GM12878 (cell line): ENCODE results near the gene NADSYN1. TPM values are rescaled to one million over a fixed set of nuclear protein-coding genes. Genes with fewer than 3 reads are reported as not detected.

ENCODE experiments used
- ATAC-seq: fragments of 200-7000 bp; cut with Tn5 transposase; 3 replicates; pipeline ENCODE4 v1.9.1; 2020; ENCODE audit warnings: mild to moderate bottlenecking, moderate library complexity
- BruUV-seq: library from RNA; stranded (reverse); fragments of 400-500 nt; replicated peaks from 2 replicates; lab custom pipeline; 2021; lab: Mats Ljungman, UMichigan
- CTCF ChIA-PET: fragments of 300-600 bp; sonication (Branson Sonifier 250); formaldehyde crosslinking; extraction: SDS; loops from one replicate; lab custom pipeline; 2021; ENCODE audit warnings: inconsistent platforms; lab: Yijun Ruan, JAX
- POLR2A ChIA-PET: fragments of 350-600 bp; formaldehyde crosslinking; extraction: SDS; loops from one replicate; lab custom pipeline; 2021; ENCODE audit warnings: inconsistent platforms; lab: Charles Lee
- RAD21 ChIA-PET: fragments of 300-600 bp; sonication (Branson Sonifier 250); formaldehyde crosslinking; loops from one replicate; lab custom pipeline; 2023; ENCODE audit warnings: antibody characterized with exemption; ENCODE audit not compliant: unreplicated experiment; lab: Charles Lee
- SMC1A ChIA-PET: fragments of 300-600 bp; sonication (Branson Sonifier 250); formaldehyde crosslinking; loops from one replicate; lab custom pipeline; 2023; ENCODE audit not compliant: unreplicated experiment, uncharacterized antibody; lab: Charles Lee
- DNase-seq: peaks from one replicate; pipeline ENCODE4 v3.0.0-alpha.2; 2011; ENCODE audit warnings: low read depth, low spot score
- FAIRE-seq: peaks from 3 replicates; lab custom pipeline; 2011; peaks lifted over from hg19 to GRCh38; lab: Jason Lieb, UNC
- H2AFZ ChIP-seq: 2 replicates; pipeline ENCODE4 v1.6.0; 2011; ENCODE audit warnings: low read depth, low read length, control low read depth; ENCODE audit not compliant: control insufficient read depth
- H3K27ac ChIP-seq: 2 replicates; pipeline ENCODE4 v1.5.1; 2011; ENCODE audit warnings: control low read depth; ENCODE audit not compliant: control insufficient read depth, insufficient read depth
- H3K27me3 ChIP-seq, 2 experiments: replicated peaks in 1 of 2; 2 replicates each; pipeline versions ENCODE4 v1.6.0 to v1.6.1; 2011; ENCODE audit warnings: low read length in 1 of 2; ENCODE audit not compliant: control insufficient read depth in 2 of 2, insufficient read depth in 2 of 2
- H3K36me3 ChIP-seq, 2 experiments: 2 replicates each; pipeline ENCODE4 v1.5.1; 2011; ENCODE audit warnings: low read length in 1 of 2; ENCODE audit not compliant: control insufficient read depth in 2 of 2, insufficient read depth in 2 of 2
- H3K4me1 ChIP-seq: 2 replicates; pipeline ENCODE4 v1.6.1; 2011; ENCODE audit warnings: mild to moderate bottlenecking, low read length, moderate library complexity, mixed read lengths; ENCODE audit not compliant: control insufficient read depth, insufficient read depth
- H3K4me2 ChIP-seq: 2 replicates; pipeline ENCODE4 v1.6.0; 2011; ENCODE audit warnings: control low read depth; ENCODE audit not compliant: control insufficient read depth, insufficient read depth
- H3K4me3 ChIP-seq: fragments of 200-600 bp; sonication (generic); 2 replicates; pipeline ENCODE4 v1.5.1; 2016
- H3K79me2 ChIP-seq: 2 replicates; pipeline ENCODE4 v1.6.0; 2011; ENCODE audit warnings: low read length; ENCODE audit not compliant: control insufficient read depth, insufficient read depth
- H3K9ac ChIP-seq: 2 replicates; pipeline ENCODE4 v1.8.0; 2011; ENCODE audit warnings: low read length, control low read depth, mixed read lengths; ENCODE audit not compliant: control insufficient read depth, insufficient read depth
- H3K9me3 ChIP-seq: replicated peaks from 3 replicates; pipeline ENCODE4 v1.5.1; 2011; ENCODE audit warnings: mild to moderate bottlenecking, low read length; ENCODE audit not compliant: control insufficient read depth, insufficient read depth
- H4K20me1 ChIP-seq: 2 replicates; pipeline ENCODE4 v1.6.0; 2011; ENCODE audit not compliant: control insufficient read depth, insufficient read depth
- ASH2L ChIP-seq: fragments of 300-600, 200-600 bp; sonication (generic); IDR thresholded peaks from 2 replicates; pipeline ENCODE4 v1.6.1; 2017; ENCODE audit warnings: low read depth, mild to moderate bottlenecking, borderline replicate concordance
- BCL3 ChIP-seq: IDR thresholded peaks from 2 replicates; pipeline ENCODE4 v1.6.1; 2011; ENCODE audit warnings: borderline replicate concordance, low read depth, mild to moderate bottlenecking, moderate library complexity, low read length; ENCODE audit not compliant: insufficient read depth, poor library complexity, severe bottlenecking
- CBX5 ChIP-seq: sonication (generic); IDR thresholded peaks from 2 replicates; pipeline ENCODE4 v1.6.1; 2016; ENCODE audit warnings: low read depth, moderate library complexity, mild to moderate bottlenecking, inconsistent platforms
- CHD2 ChIP-seq: IDR thresholded peaks from 2 replicates; pipeline ENCODE4 v1.6.1; 2011; ENCODE audit warnings: low read depth, low read length, improper control_type of control experiment, borderline replicate concordance
- EGR1 ChIP-seq, 2 experiments: IDR thresholded peaks; 1 replicate in 1 of 2; 2 replicates in 1 of 2; pipeline ENCODE4 v1.6.1; 2011 to 2012; ENCODE audit warnings: low read depth in 2 of 2, low read length in 2 of 2, borderline replicate concordance in 1 of 2, mild to moderate bottlenecking in 1 of 2, moderate library complexity in 1 of 2
- EP300 ChIP-seq, 2 experiments: fragments of 150-350 bp in 1 of 2; IDR thresholded peaks; 2 replicates each; pipeline ENCODE4 v1.6.1; 2011 to 2012; ENCODE audit warnings: low read depth in 2 of 2, low read length in 2 of 2, borderline replicate concordance in 1 of 2, improper control_type of control experiment in 1 of 2, inconsistent platforms in 1 of 2; ENCODE audit not compliant: control insufficient read depth in 1 of 2
- FOXM1 ChIP-seq: IDR thresholded peaks from 2 replicates; pipeline ENCODE4 v1.6.1; 2012; ENCODE audit warnings: low read depth, mild to moderate bottlenecking, inconsistent platforms, low read length, moderate library complexity
- GABPA ChIP-seq: IDR thresholded peaks from 2 replicates; pipeline ENCODE4 v1.6.1; 2014; ENCODE audit warnings: antibody characterized with exemption, low read depth, mild to moderate bottlenecking, inconsistent platforms
- HCFC1 ChIP-seq: fragments of 150-350 bp; IDR thresholded peaks from 2 replicates; pipeline ENCODE4 v1.6.1; 2014; ENCODE audit warnings: low read length
- MEF2B ChIP-seq: fragments of 450-650 bp; IDR thresholded peaks from 2 replicates; pipeline ENCODE4 v1.6.1; 2018; ENCODE audit warnings: mild to moderate bottlenecking, moderate library complexity; ENCODE audit not compliant: partially characterized antibody, poor library complexity, severe bottlenecking
- MTA3 ChIP-seq: IDR thresholded peaks from 2 replicates; pipeline ENCODE4 v1.6.1; 2012; ENCODE audit warnings: low read length, inconsistent platforms, borderline replicate concordance
- NFYA ChIP-seq: IDR thresholded peaks from 2 replicates; pipeline ENCODE4 v1.6.1; 2011; ENCODE audit warnings: low read depth, mild to moderate bottlenecking, low read length, improper control_type of control experiment, borderline replicate concordance
- PAX5 ChIP-seq: IDR thresholded peaks from 2 replicates; pipeline ENCODE4 v1.6.1; 2011; ENCODE audit warnings: low read depth, low read length, borderline replicate concordance
- RELA ChIP-seq: fragments of 450-650 bp; IDR thresholded peaks from 2 replicates; pipeline ENCODE4 v1.8.0; 2014; ENCODE audit warnings: borderline replicate concordance; ENCODE audit not compliant: partially characterized antibody
- REST ChIP-seq: IDR thresholded peaks from 2 replicates; pipeline ENCODE4 v1.6.1; 2012; ENCODE audit warnings: mild to moderate bottlenecking, low read depth, low read length
- SPI1 ChIP-seq: IDR thresholded peaks from 2 replicates; pipeline ENCODE4 v1.6.1; 2011; ENCODE audit warnings: low read depth, mild to moderate bottlenecking, low read length, moderate library complexity, borderline replicate concordance; ENCODE audit not compliant: insufficient read depth
- ZNF622 ChIP-seq: fragments of 450-650 bp; IDR thresholded peaks from 2 replicates; pipeline ENCODE4 v1.6.1; 2017; ENCODE audit warnings: mild to moderate bottlenecking, inconsistent platforms
- WGBS: methylation state at CpG from one replicate; pipeline ENCODE4 v1.1.6; 2016; ENCODE audit warnings: low lambda C conversion rate; ENCODE audit not compliant: insufficient replicate concordance, insufficient coverage; ENCODE audit errors: missing lambda C conversion rate; 5-methylcytosine and 5-hydroxymethylcytosine counted together
- in situ Hi-C: fragments of 300-500 bp; cut with MboI; formaldehyde crosslinking; loops from 9 replicates; pipeline ENCODE4 v1.14.3; 2018; ENCODE audit warnings: mixed read lengths
- intact Hi-C: fragments of 100-400 bp; cut with micrococcal nuclease; formaldehyde crosslinking; loops from one replicate; pipeline ENCODE4 v1.14.2; 2022; ENCODE audit not compliant: unreplicated experiment
- polyA plus RNA-seq, 11 experiments: library from polyadenylated mRNA; depleted of rRNA in 4 of 11; unstranded in 6 of 11; stranded (reverse) in 5 of 11; fragments of >200 nt; fragmentation: Nextera tagmentation in 4 of 11; fragmentation: Illumina TruSeq in 1 of 11; extraction: Ambion mirVana in 4 of 11; extraction: Trizol in 1 of 11; gene quantifications; 1 replicate in 1 of 11; 2 replicates in 10 of 11; pipeline versions ENCODE4 v1.2.1 to v1.2.3, GENCODE V29; 2011 to 2016; ENCODE audit warnings: inconsistent platforms in 2 of 11, missing spikeins in 2 of 11, low read depth in 1 of 11
- total RNA-seq, 4 experiments: library from RNA; depleted of rRNA in 3 of 4; stranded (reverse); fragments of >200 nt in 3 of 4; fragmentation: Illumina TruSeq in 1 of 4; extraction: Trizol in 1 of 4; gene quantifications; 2 replicates each; pipeline versions ENCODE4 v1.2.1 to v1.2.3, GENCODE V29; 2013 to 2021

NADSYN1 gene
- total and polyA plus RNA-seq, 10 of the 15 experiments (the other 5 are each of a cell fraction or from before 2014, with no cell fraction given) = 12.2 to 90.2 (median 69.5) TPM

- TF ChIP-seq BCL3 = no peak
- TF ChIP-seq CBX5 = no peak
- TF ChIP-seq EGR1 (IDR thresholded peaks at IDR 0.05; ENCODE audit: borderline replicate concordance in 1 of 2, low read depth in 2 of 2, low read length in 2 of 2) = peak in 1 of 2 experiments; percentile 78; a peak in 1 of 3 replicates
- no peak for TF ChIP-seq NFYA
Measured at GRCh38 chr11:71453037-71453917, at the start of gene NADSYN1 (continued).

DNA sequence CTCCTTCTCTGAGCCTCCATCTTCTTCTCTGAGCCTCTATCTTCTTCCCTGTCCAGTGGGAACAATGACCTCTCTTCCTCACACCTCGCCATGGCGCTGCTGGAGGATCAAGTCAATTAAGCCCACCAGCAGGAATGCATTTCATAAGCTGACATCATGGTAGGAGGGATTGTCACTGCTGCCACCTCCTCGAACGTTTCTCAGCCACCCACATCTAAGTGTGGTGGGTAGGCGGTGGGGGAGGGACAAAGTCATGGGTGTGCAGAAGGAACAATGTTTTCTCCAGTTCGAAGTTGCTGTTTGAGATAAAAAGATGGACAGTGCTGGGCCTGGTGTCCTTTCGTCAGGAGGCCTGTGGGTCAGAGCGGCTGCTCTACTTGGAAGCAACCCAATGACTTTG is 48.8 kb upstream of the NADSYN1 start:
- no peaks in the 10 kb centered on the region for H3K79me2 ChIP-seq
- no peaks in the 10 kb centered on the region for H3K27me3 ChIP-seq
- no peak overlapping the region for H3K4me3 ChIP-seq
- H4K20me1 ChIP-seq = no peaks in the 10 kb centered on the region
- H3K36me3 ChIP-seq = no peaks in the 10 kb centered on the region
- ChIA-PET POLR2A (no interaction called here), SMC1A (no interaction called here), RAD21 (no interaction called here), CTCF (no interaction called here)
- intact Hi-C loops = no loop called here
- 38% methylated on average over 8 of the region's 8 CpGs for WGBS
- FAIRE-seq = no peak
- H3K4me2 ChIP-seq = no peak overlapping the region
- in situ Hi-C loops = no loop called here
- no peak for DNase-seq
- H3K9ac ChIP-seq = no peak overlapping the region
- H2AFZ ChIP-seq = no peak overlapping the region
- ATAC-seq = no peak
- H3K4me1 ChIP-seq = no peaks in the 10 kb centered on the region
- BruUV-seq = no TSS peak
- H3K9me3 ChIP-seq = no peaks in the 10 kb centered on the region; the same call in 2 of the 3 replicates
- no peak overlapping the region for H3K27ac ChIP-seq
- TF ChIP-seq HCFC1 = no peak
- TF ChIP-seq EGR1 (IDR thresholded peaks at IDR 0.05; ENCODE audit: borderline replicate concordance in 1 of 2, low read depth in 2 of 2, low read length in 2 of 2) = no peak
- no peak for TF ChIP-seq ASH2L
- TF ChIP-seq MTA3 = no peak
- TF ChIP-seq MEF2B = no peak
- no peak for TF ChIP-seq EP300 (IDR thresholded peaks at IDR 0.05; ENCODE audit: borderline replicate concordance in 1 of 2, control insufficient read depth in 1 of 2, low read depth in 2 of 2, low read length in 2 of 2)
- no peak for TF ChIP-seq REST
- no peak for TF ChIP-seq CHD2
- no peak for TF ChIP-seq PAX5
- no peak for TF ChIP-seq RELA
- TF ChIP-seq ZNF622 = no peak
- no peak for TF ChIP-seq SPI1
- no peak for TF ChIP-seq GABPA
- no peak for TF ChIP-seq FOXM1
